ENCODE measurements around the gene KLHL21. TPM values are rescaled to one million over a fixed set of nuclear protein-coding genes. Genes with fewer than 3 reads are reported as not detected.
A peak's percentile ranks its signal among the peaks of the same experiment; 100 is the strongest.

Gene KLHL21
- total and polyA plus RNA-seq, 9 of the 15 experiments (the other 6 are each of a cell fraction or from before 2014, with no cell fraction given) = 2.1 to 42.1 (median 17.5) TPM

DNA sequence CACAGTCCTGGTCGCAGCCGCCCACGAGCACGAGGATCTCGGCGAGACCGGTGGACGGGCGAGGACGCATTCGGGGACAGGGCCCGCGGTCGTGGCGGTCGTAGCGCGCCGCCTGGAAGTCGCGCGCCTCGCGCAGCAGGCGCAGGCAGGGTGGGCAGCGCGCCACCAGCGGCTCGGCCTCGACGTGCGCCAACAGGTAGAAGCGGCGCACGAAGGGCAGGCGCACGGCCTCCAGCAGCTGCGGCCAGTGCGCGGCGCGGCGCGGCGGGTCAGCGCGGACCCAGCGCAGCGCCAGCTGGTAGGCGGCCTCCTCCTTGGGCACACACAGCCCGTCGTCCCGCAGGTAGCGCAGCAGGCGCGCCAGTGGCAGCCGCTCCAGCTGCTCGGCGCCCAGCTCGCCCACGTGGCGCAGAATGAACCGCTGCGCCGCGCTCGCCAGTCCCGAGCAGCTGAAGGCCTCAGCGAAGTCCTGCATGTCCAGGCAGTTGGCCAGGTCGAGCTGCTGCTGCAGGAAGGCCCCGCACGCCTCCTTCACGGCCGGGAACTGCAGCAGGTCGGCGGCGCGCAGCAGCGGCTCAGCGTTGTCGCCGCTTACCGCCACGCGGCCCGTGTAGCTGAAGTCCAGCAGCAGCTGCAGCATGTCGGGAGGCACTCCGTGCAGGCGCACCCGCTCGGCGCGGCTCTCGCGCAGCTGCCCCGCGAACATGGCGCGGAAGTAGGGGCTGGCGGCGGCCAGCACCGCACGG is 573 bp downstream of the KLHL21 start (continued):
- TF ChIP-seq SMAD3 (CRISPR knock-in tag; conservative IDR thresholded peaks at IDR 0.05) = no peak
- TF ChIP-seq ZNF778 (CRISPR knock-in tag; IDR thresholded peaks at IDR 0.05) = no peak
- peak; percentile 2; the same call in 1 of the 2 replicates for TF ChIP-seq TCF3 (CRISPR knock-in tag; IDR thresholded peaks at IDR 0.05)
- no peak for TF ChIP-seq PBX2 (CRISPR knock-in tag; IDR thresholded peaks at IDR 0.05; ENCODE audit: low read depth)
- no peak for TF ChIP-seq PBX2 (tag; conservative IDR thresholded peaks at IDR 0.05; ENCODE audit: low read depth)
- no peak for TF ChIP-seq ARID2 (IDR thresholded peaks at IDR 0.05)
- TF ChIP-seq NFE2 (IDR thresholded peaks at IDR 0.05; ENCODE audit: low read depth) = no peak
- TF ChIP-seq, protein P1, sequence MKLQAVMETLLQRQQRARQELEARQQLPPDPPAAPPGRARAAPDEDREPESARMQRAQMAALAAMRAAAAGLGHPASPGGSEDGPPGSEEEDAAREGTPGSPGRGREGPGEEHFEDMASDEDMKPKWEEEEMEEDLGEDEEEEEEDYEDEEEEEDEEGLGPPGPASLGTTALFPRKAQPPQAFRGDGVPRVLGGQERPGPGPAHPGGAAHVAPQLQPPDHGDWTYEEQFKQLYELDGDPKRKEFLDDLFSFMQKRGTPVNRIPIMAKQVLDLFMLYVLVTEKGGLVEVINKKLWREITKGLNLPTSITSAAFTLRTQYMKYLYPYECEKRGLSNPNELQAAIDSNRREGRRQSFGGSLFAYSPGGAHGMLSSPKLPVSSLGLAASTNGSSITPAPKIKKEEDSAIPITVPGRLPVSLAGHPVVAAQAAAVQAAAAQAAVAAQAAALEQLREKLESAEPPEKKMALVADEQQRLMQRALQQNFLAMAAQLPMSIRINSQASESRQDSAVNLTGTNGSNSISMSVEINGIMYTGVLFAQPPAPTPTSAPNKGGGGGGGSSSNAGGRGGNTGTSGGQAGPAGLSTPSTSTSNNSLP (IDR thresholded peaks at IDR 0.05; ENCODE audit: borderline replicate concordance, low read depth, low read length) = no peak
- TF ChIP-seq MTA1 (IDR thresholded peaks at IDR 0.05; ENCODE audit: borderline replicate concordance) = no peak
- TF ChIP-seq, protein P2, sequence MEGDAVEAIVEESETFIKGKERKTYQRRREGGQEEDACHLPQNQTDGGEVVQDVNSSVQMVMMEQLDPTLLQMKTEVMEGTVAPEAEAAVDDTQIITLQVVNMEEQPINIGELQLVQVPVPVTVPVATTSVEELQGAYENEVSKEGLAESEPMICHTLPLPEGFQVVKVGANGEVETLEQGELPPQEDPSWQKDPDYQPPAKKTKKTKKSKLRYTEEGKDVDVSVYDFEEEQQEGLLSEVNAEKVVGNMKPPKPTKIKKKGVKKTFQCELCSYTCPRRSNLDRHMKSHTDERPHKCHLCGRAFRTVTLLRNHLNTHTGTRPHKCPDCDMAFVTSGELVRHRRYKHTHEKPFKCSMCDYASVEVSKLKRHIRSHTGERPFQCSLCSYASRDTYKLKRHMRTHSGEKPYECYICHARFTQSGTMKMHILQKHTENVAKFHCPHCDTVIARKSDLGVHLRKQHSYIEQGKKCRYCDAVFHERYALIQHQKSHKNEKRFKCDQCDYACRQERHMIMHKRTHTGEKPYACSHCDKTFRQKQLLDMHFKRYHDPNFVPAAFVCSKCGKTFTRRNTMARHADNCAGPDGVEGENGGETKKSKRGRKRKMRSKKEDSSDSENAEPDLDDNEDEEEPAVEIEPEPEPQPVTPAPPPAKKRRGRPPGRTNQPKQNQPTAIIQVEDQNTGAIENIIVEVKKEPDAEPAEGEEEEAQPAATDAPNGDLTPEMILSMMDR (IDR thresholded peaks at IDR 0.05 in 2 of 3, conservative IDR thresholded peaks at IDR 0.05 in 1 of 3; ENCODE audit: insufficient read depth in 2 of 3, low read depth in 1 of 3, low read length in 3 of 3) = peak in 2 of 3 experiments; percentile 5 to 21; a peak in 1 of 6 replicates
- no peak for TF ChIP-seq SMARCB1 (IDR thresholded peaks at IDR 0.05; ENCODE audit: insufficient read length, low read depth)
- no peak; the same call in 1 of the 2 replicates for TF ChIP-seq TCF7 (IDR thresholded peaks at IDR 0.05; ENCODE audit: borderline replicate concordance)
- TF ChIP-seq RBM17 (IDR thresholded peaks at IDR 0.05; ENCODE audit: borderline replicate concordance, low read depth, low read length) = no peak
- TF ChIP-seq ZNF232 (CRISPR knock-in tag; IDR thresholded peaks at IDR 0.05) = no peak
- peak; percentile 85 for TF ChIP-seq L3MBTL2 (IDR thresholded peaks at IDR 0.05)
- TF ChIP-seq TFAM (CRISPR knock-in tag; conservative IDR thresholded peaks at IDR 0.05) = no peak
- no peak for TF ChIP-seq FOS (IDR thresholded peaks at IDR 0.05; ENCODE audit: extremely low read depth, insufficient read length)
- no peak for TF ChIP-seq NR2F6 (CRISPR knock-in tag; IDR thresholded peaks at IDR 0.05)
- TF ChIP-seq YBX1 (IDR thresholded peaks at IDR 0.05) = no peak
- TF ChIP-seq POLR2AphosphoS2 (IDR thresholded peaks at IDR 0.05; ENCODE audit: low read length) = no peak
- no peak for TF ChIP-seq MBD2 (IDR thresholded peaks at IDR 0.05; ENCODE audit: borderline replicate concordance, low read depth)
- TF ChIP-seq JUND (IDR thresholded peaks at IDR 0.05; ENCODE audit: borderline replicate concordance, low read depth, low read length) = no peak
- TF ChIP-seq JUND (tag; IDR thresholded peaks at IDR 0.05; ENCODE audit: borderline replicate concordance, low read depth, low read length) = no peak
- no peak for TF ChIP-seq ZNF830 (CRISPR knock-in tag; IDR thresholded peaks at IDR 0.05)
- no peak for TF ChIP-seq DPF2 (IDR thresholded peaks at IDR 0.05)
